Measurements from ENCODE around the gene SELENOV.

DNA sequence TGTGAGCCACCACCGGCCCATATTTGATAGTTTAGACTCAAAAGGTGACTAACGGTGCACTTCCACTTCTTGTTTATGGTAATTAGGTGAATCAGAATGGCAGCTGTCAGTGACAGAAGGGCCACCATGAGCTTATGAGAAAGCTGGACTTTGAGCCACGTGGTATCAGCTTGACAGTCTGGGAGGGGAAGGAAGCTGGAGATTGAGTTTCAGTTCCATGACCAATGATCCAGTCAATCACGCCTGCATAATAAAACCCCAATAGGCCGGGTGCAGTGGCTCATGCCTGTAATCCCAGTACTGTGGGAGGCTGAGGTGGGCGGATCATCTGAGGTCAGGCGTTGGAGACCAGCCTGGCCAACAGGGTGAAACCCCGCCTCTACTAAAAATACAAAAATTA, 9.6 kb downstream of the SELENOV start:
- TF ChIP-seq POLR2AphosphoS5 (IDR thresholded peaks at IDR 0.05; ENCODE audit: low read depth, low read length), result no peak
- no peak for TF ChIP-seq TAF1 (IDR thresholded peaks at IDR 0.05; ENCODE audit: borderline replicate concordance, low read depth, low read length)

Data from GM12892 (cell line).